ENCODE results near the gene LSM4.
A peak's percentile ranks its signal among the peaks of the same experiment; 100 is the strongest.

Gene LSM4

GRCh38 chr19:18306888-18307260, 16.0 kb downstream of the LSM4 start:
- H3K4me3 ChIP-seq (ENCODE audit: low read length): no peak overlapping the region
- no peak for TF ChIP-seq CTCF (IDR thresholded peaks at IDR 0.05; ENCODE audit: insufficient read depth, low read depth, low read length, missing control alignments)

GRCh38 chr19:18306209-18306887, 16.5 kb downstream of the LSM4 start:
- no peak for DNase-seq (ENCODE audit: low read depth)
- H3K4me3 ChIP-seq (ENCODE audit: low read length): no peak overlapping the region
- no peak for TF ChIP-seq CTCF (IDR thresholded peaks at IDR 0.05; ENCODE audit: insufficient read depth, low read depth, low read length, missing control alignments)

More at GRCh38 chr19:18306888-18307260, 16.0 kb downstream of the LSM4 start:
- no peak for DNase-seq (ENCODE audit: low read depth)

GRCh38 chr19:18304458-18305310, 18.2 kb downstream of the LSM4 start:
- no peak for TF ChIP-seq CTCF (IDR thresholded peaks at IDR 0.05; ENCODE audit: insufficient read depth, low read depth, low read length, missing control alignments)
- peak; percentile 55 for DNase-seq (ENCODE audit: low read depth)
- no peak overlapping the region for H3K4me3 ChIP-seq (ENCODE audit: low read length)

- no peak for TF ChIP-seq CTCF (IDR thresholded peaks at IDR 0.05; ENCODE audit: insufficient read depth, low read depth, low read length, missing control alignments)
- DNase-seq (ENCODE audit: low read depth): no peak
- no peak overlapping the region for H3K4me3 ChIP-seq (ENCODE audit: low read length)
Measured at GRCh38 chr19:18304208-18304457, 18.7 kb downstream of the LSM4 start.

GRCh38 chr19:18301718-18302111, 21.2 kb downstream of the LSM4 start:
- no peak overlapping the region for H3K4me3 ChIP-seq (ENCODE audit: low read length)
- TF ChIP-seq CTCF (IDR thresholded peaks at IDR 0.05; ENCODE audit: insufficient read depth, low read depth, low read length, missing control alignments): no peak
- DNase-seq (ENCODE audit: low read depth): no peak

- peak; percentile 40 for DNase-seq (ENCODE audit: low read depth)
- no peak overlapping the region for H3K4me3 ChIP-seq (ENCODE audit: low read length)
- no peak for TF ChIP-seq CTCF (IDR thresholded peaks at IDR 0.05; ENCODE audit: insufficient read depth, low read depth, low read length, missing control alignments)
Measured at GRCh38 chr19:18300930-18301717, 21.8 kb downstream of the LSM4 start.

Measured in epithelial cell of esophagus (primary cell).